MM.1S (cell line): ENCODE data around the gene BTBD8.

Experiments used
- EZH2 ChIP-seq: fragments of 300-600 bp; sonication (generic); optimal IDR thresholded peaks from 2 replicates; pipeline ENCODE3; 2017; ENCODE audit warnings: low read depth, mild to moderate bottlenecking, antibody characterized with exemption, low read length, mixed read lengths
- TF ChIP-seq, protein P1 (sequence below): fragments of 300-600 bp; sonication (generic); IDR thresholded peaks from 2 replicates; pipeline ENCODE4 v1.5.1; 2016; ENCODE audit warnings: antibody characterized with exemption, low read length, mixed read lengths

DNA sequence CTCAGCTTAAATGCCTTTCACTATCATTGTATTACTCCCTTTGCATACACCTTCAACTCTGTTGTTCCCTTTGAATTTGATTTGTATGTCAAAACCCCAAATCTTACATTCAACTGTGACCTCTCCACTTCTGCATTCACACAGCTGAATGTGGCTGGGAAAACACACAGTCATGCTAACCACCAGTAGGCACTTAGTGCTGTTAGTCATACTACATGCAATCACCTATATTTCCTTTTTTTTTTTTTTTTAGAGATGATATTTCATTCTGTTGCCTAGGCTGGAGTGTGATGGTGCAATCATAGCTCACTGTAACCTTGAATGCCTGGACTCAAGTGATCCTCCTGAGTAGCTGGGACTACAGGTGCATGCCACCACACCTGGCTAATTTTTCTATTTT is 16.2 kb downstream of the BTBD8 start:
- no peak for TF ChIP-seq EZH2
- TF ChIP-seq, protein P1, sequence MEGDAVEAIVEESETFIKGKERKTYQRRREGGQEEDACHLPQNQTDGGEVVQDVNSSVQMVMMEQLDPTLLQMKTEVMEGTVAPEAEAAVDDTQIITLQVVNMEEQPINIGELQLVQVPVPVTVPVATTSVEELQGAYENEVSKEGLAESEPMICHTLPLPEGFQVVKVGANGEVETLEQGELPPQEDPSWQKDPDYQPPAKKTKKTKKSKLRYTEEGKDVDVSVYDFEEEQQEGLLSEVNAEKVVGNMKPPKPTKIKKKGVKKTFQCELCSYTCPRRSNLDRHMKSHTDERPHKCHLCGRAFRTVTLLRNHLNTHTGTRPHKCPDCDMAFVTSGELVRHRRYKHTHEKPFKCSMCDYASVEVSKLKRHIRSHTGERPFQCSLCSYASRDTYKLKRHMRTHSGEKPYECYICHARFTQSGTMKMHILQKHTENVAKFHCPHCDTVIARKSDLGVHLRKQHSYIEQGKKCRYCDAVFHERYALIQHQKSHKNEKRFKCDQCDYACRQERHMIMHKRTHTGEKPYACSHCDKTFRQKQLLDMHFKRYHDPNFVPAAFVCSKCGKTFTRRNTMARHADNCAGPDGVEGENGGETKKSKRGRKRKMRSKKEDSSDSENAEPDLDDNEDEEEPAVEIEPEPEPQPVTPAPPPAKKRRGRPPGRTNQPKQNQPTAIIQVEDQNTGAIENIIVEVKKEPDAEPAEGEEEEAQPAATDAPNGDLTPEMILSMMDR = no peak
